H1 (cell line): ENCODE data around the gene CPZ. TPM values are rescaled to one million over a fixed set of nuclear protein-coding genes. Genes with fewer than 3 reads are reported as not detected.

Experiments used
- ATF3 ChIP-seq: IDR thresholded peaks from 2 replicates; pipeline ENCODE4 v1.6.1; 2011; ENCODE audit warnings: low read depth, mild to moderate bottlenecking, low read length; ENCODE audit not compliant: insufficient read depth
- CHD7 ChIP-seq: fragments of 300-600 bp; sonication (generic); IDR thresholded peaks from 2 replicates; pipeline ENCODE4 v1.7.1; 2012; ENCODE audit warnings: low read length, moderate library complexity, mild to moderate bottlenecking, inconsistent platforms; ENCODE audit not compliant: insufficient replicate concordance
- CREB1 ChIP-seq: IDR thresholded peaks from 2 replicates; pipeline ENCODE4 v1.6.1; 2012; ENCODE audit warnings: inconsistent platforms
- MAX ChIP-seq: IDR thresholded peaks from 2 replicates; pipeline ENCODE4 v1.6.1; 2012; ENCODE audit warnings: inconsistent platforms
- USF2 ChIP-seq: IDR thresholded peaks from 2 replicates; pipeline ENCODE4 v1.6.1; 2011; ENCODE audit warnings: low read length, improper control_type of control experiment
- polyA plus RNA-seq, 7 experiments: library from polyadenylated mRNA; depleted of rRNA in 3 of 7; stranded (reverse) in 5 of 7; unstranded in 2 of 7; fragments of >200 nt in 5 of 7; fragments of 200-250 nt in 2 of 7; gene quantifications; 1 replicate in 5 of 7; 2 replicates in 1 of 7; 4 replicates in 1 of 7; pipeline versions ENCODE4 v1.2.1 to v1.2.3, GENCODE V29; 2011 to 2013; ENCODE audit warnings: missing spikeins in 2 of 7, mixed read lengths in 2 of 7
- total RNA-seq: library from RNA; stranded (reverse); fragmentation: NEBNext Ultra II Directional; extraction: Animal tissue kit (Norgen Biotek cat#: 25700); gene quantifications from 2 replicates; pipeline ENCODE4 v1.2.1, GENCODE V29; 2021

CPZ gene
- total and polyA plus RNA-seq, 2 of the 8 experiments (the other 6 are each of a cell fraction or from before 2014, with no cell fraction given): 28.8 to 40.7 TPM

- TF ChIP-seq USF2: no peak
- TF ChIP-seq MAX: no peak
- no peak for TF ChIP-seq ATF3
- TF ChIP-seq CREB1: no peak
- TF ChIP-seq CHD7: no peak
These were observed 59.2 kb downstream of the CPZ start (continued) for GRCh38 chr4:8651661-8652180.
